Retina (tissue), 1 donor: ENCODE measurements around the gene STARD5.

Source experiments
- DNase-seq: peaks from one replicate; pipeline ENCODE4 v3.0.0-alpha.2; 2016

The STARD5 gene

GRCh38 chr15:81291916-81292522, 31.9 kb downstream of the STARD5 start:
- DNase-seq: no peak

DNA sequence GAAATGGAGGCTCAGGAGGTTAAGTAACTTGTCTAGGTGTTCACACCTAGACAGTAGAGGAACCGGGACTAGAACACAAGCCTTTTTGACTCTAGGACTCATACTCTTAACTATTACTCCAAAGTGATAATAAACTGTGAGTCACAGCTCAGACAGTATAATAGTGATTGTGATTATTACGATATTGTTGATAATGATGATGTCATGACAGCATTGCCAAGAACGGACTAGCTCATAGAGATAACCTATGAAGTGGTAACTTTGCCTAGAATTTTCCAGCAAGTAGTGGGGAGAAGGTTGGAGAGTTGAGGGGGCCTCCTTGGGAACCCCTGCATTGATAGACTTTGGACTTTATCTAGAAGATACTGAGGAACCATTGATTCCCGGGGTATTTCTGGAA, 34.0 kb downstream of the STARD5 start:
- no peak for DNase-seq

DNA sequence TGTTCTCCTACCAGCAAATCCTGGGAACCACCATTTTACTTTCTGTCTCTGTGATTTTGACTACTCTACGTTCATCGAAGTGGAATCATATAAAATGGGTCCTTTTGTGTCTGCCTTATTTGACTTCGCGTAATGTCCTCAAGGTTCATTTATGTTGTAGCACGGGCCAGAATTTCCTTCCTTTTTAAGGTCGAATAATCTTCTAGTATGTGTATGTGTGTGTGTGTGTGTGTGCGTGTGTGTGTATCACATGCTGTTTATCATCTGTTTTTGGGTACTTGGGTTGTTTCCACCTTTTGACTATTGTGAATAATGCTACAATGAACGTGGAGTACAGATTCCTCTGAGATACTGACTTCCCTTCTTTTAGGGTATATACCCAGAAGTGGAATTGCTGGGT, 35.3 kb downstream of the STARD5 start:
- no peak for DNase-seq

GRCh38 chr15:81288040-81288439, 35.9 kb downstream of the STARD5 start:
- DNase-seq: no peak

- DNase-seq: no peak
Observed at GRCh38 chr15:81286621-81287121, 37.3 kb downstream of the STARD5 start.

DNA sequence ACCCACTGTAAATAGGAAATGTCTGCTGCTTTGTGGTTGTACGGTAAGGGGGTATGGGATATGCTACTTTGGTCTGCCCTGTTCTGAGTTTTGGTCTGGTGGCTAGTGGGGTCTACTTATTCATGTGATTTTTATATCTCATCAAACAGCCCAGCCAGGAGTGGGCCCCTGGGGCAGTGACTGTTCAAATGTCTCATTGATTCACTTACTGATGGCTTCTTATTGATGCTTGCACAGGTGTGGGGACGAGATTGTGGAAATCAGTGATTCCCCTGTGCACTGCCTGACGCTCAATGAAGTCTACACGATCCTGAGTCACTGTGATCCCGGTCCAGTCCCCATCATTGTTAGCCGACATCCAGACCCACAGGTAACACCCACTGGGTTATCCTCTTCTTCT, 38.5 kb downstream of the STARD5 start:
- no peak for DNase-seq

DNA sequence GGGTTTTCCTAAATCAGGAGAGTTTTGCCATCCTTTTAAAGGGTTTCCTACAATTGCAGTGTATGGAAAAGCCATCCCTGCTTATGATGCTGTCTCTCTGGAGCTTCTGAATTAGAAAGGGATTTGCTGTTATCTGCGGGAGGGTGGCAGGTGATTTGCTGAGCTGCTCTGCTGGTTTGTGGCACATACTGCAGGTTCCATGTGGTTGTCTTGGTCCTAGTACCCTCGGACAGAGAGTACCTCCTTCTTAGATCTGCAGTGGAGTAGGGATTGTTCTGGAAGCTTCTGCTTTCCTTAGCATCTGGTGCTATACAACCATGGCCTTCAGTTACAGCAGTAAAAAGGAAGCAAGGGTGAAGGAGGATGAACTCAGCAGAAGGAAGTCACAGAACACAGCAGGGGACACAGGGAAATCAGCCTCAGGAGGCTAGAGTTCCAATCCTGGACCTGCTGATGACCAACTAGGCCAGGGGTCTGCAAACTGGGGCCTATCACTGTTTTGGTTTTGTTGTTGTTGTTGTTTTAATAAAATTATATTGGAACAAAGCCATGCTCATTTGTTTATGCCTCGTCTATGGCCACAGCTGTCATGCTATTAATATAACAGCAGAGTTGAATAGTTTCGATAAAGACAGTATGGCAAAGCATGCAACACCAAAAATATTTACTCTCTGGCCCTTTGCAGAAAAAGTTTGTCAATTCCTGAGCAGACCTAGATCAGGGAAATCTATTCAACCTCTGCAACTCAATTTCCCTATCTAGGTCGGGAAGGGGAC, 39.5 kb downstream of the STARD5 start:
- no peak for DNase-seq

GRCh38 chr15:81282911-81283310, 41.0 kb downstream of the STARD5 start:
- no peak for DNase-seq

- no peak for DNase-seq
Observed at GRCh38 chr15:81282606-81282895, 41.4 kb downstream of the STARD5 start.

GRCh38 chr15:81281766-81282605, 42.0 kb downstream of the STARD5 start:
- no peak for DNase-seq

- DNase-seq: no peak
Observed at GRCh38 chr15:81281456-81281735, 42.5 kb downstream of the STARD5 start.

GRCh38 chr15:81280696-81281455, 43.1 kb downstream of the STARD5 start:
- no peak for DNase-seq

DNA sequence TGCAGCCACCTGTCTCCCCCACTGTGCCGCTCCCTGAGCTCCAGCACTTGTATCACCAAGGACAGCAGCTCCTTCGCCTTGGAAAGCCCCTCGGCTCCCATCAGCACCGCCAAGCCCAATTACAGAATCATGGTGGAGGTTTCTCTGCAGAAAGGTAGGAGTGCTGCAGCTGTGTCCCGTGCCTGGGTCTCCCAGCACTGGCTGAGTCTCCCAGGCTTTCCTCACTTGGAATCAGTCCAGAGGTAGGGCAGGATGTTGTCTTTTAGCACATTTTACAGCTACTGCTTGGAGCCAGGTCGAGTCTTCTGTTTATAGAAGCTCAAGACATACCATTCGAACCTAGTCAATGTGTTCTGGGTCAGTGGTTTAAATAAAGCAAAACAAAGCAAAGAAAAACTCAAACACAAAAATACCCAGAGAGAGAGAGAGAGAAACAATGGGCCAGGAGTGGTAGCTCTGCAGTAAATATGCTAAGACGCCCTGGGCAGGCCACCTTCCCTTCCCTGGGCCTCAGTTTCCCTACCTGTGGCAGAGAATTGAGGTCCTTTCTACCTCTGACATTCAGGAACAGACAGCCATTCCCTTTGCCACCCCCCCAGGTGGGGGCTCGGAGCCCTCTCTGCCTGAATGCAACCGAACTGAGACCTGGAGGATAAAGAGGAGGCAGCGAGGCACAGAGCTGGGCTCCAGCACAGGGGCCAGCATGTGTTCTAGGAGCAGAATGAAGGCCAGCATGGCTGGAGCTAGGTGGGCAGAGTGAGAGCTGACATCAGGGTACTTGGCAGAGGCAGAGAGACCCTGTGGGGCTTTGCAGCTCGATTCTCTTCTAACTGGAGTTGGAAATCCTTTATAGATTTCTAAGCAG, 44.1 kb downstream of the STARD5 start:
- DNase-seq: no peak

DNA sequence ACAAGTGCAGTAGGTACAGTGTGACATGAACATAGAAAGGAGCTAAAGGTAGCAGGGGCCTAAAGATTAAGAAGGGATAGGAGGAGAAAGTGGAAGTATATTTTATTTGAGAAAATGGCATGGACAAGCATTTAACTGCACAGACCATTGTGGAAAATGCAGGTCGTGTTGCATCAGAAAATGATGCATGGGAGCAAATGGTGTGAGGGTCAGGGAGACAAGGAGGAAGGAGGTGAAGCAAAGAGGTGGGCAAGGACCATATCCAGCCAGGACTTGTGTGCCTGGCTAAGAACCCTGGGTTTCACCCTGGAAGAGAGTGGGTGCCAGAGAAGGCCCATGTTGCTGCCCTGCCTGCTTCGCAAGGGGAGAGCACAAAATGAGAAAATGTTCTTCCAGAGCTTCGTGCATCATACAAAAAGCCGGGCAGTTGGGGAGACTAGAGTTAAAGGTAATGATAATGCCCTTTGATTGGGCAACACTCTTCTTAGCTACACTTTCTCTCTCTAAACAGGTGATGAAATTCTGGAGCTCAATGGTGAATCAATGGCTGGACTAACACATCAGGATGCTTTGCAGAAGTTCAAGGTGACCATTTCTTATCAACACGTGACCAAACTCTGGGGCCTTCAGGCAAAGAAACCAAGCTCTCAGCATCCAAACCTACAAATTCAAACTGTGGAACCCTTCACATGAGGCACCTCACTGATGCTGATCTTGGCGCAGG, 45.5 kb downstream of the STARD5 start:
- DNase-seq: no peak

GRCh38 chr15:81277851-81278250, 46.1 kb downstream of the STARD5 start:
- no peak for DNase-seq

- no peak for DNase-seq
Observed at GRCh38 chr15:81276967-81277366, 47.0 kb downstream of the STARD5 start.

- no peak for DNase-seq
Observed at GRCh38 chr15:81275711-81276392, 48.1 kb downstream of the STARD5 start.

DNA sequence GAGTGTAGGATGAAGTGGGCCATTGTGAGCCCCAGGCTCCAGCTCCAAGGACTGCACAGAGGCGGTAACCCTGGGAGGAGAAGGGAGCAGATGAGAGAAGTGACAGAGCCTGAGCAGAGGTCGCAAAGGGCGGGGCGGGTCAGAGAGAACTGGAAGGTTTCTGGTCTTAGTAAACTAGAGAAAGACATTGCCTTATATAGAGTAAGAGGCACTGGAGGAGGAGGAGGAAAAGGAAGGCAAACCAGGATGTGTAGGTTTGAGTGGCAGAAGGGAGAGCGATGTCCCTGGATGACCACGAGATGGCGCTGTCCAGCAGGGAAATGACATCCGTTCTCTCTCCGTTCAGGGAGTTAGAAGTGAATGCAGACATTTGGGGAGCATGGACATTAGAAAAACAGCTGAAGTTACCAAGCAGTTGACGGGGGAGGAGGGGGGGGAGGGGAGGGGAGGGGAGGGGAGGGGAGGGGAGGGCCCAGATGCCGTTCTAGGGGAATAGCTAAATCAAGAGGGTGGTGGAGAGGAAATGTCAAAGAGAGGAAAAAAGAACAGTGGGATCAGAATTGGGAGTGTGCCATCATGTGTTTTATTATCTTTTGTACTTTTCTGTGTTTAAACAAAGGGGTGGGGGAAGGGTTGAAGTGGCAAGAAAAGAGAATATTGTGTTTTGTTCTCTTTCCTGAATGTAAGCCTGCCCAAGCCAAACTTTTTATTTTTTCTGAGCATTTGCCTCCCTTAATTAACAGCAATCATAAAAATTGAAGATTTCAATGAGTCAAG, 48.8 kb downstream of the STARD5 start:
- peak; percentile 77 for DNase-seq

DNA sequence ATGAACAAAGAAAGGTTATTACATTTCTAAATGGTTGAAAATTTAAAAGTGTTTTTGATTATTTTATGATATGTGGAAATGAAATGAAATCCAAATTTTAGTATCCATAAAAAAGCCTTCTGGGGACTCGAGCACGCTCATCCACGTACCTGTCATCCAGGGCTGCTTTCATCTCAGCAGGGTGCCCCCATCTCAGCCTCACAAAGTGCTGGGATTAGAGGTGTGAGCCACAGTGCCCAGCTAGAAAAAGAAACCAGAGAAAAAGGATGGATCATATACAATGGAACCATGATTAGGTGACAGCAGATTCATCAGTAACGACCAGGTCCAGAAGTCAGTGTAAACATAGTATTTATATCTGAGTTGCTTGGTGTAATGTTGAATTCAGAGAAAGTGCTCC, 49.7 kb downstream of the STARD5 start:
- DNase-seq: no peak

GRCh38 chr15:81273855-81274254, 50.1 kb downstream of the STARD5 start:
- DNase-seq: no peak
